ENCODE measurements around the gene LPAR1. TPM values are rescaled to one million over a fixed set of nuclear protein-coding genes. Genes with fewer than 3 reads are reported as not detected.

LPAR1 gene
- total and polyA plus RNA-seq, 2 of the 8 experiments (the other 6 are each of a cell fraction or from before 2014, with no cell fraction given), result 3.4 to 5.1 TPM

DNA sequence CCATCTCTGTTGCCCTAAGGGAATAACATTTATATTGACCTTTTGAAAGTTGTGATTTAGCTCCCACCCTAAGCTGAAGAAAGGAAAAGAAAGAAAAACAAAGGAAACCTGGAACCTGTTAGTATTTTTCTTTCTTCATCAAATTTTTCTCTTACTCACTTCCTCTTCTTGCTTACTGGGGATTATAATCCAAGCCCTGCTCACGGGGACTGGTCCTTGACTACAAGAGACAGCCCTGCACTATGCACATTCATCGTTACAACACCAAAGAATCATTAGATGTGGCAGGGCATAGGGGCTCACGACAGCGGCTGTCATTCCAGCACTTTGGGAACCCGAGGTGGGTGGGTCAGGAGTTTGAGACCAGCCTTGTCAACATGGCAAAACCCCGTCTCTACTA, 37.8 kb upstream of the LPAR1 start:
- no peak overlapping the region for H2AK5ac ChIP-seq (ENCODE audit: low read depth, low read length)
- H2BK120ac ChIP-seq (replicated peaks; ENCODE audit: low read depth, low read length), result no peak overlapping the region
- H4K8ac ChIP-seq (ENCODE audit: extremely low read depth, insufficient read depth, low read length), result no peak overlapping the region
- H3K56ac ChIP-seq (replicated peaks; ENCODE audit: insufficient read length, low read depth, low read length), result no peak overlapping the region
- no peak overlapping the region for H3K18ac ChIP-seq (ENCODE audit: extremely low read depth, low read length)
- no peak overlapping the region for H4K5ac ChIP-seq (ENCODE audit: insufficient read length, low read depth, low read length)
- H3K4me2 ChIP-seq (ENCODE audit: insufficient read depth in 1 of 2, low read depth in 2 of 2, low read length in 2 of 2), result no peak overlapping the region
- no peak overlapping the region for H3K4me3 ChIP-seq (ENCODE audit: extremely low read depth in 1 of 4, insufficient read depth in 2 of 4, low read depth in 3 of 4, low read length in 4 of 4)
- CTCF ChIA-PET (ENCODE audit: partially characterized antibody), result no interaction called here
- H2BK12ac ChIP-seq (ENCODE audit: low read depth, low read length), result no peak overlapping the region
- H3K79me2 ChIP-seq (ENCODE audit: control insufficient read depth in 1 of 2, insufficient read depth in 2 of 2, low read length in 2 of 2), result no peaks in the 10 kb centered on the region
- no peak overlapping the region for H2BK20ac ChIP-seq (ENCODE audit: low read length)
- POLR2A ChIA-PET (ENCODE audit: partially characterized antibody), result no interaction called here
- H3K9me3 ChIP-seq (ENCODE audit: insufficient read depth in 2 of 2, low read depth in 1 of 2, low read length in 1 of 2), result no peaks in the 10 kb centered on the region
- WGBS, 2 experiments (ENCODE audit: extremely low coverage in 1 of 2, insufficient coverage in 1 of 2, insufficient read length in 1 of 2, insufficient replicate concordance in 2 of 2, low coverage in 1 of 2, low lambda C conversion rate in 2 of 2, missing lambda C conversion rate in 1 of 2), result 94% methylated on average over 6 of the region's 6 CpGs; no CpG with 5 or more reads in 1 of the 2 experiments
- no peak overlapping the region for H2AFZ ChIP-seq (ENCODE audit: low read length)
- H3K36me3 ChIP-seq (ENCODE audit: control insufficient read depth in 2 of 4, insufficient read depth in 4 of 4, low read length in 3 of 4), result no peaks in the 10 kb centered on the region
- H3K9ac ChIP-seq (replicated peaks in 1 of 4; ENCODE audit: extremely low read depth in 1 of 4, low read depth in 3 of 4, low read length in 3 of 4), result no peak overlapping the region
- no peaks in the 10 kb centered on the region for H3K4me1 ChIP-seq (replicated peaks in 1 of 4; ENCODE audit: control insufficient read depth in 3 of 4, insufficient read depth in 4 of 4, low read length in 3 of 4)
- no peak overlapping the region for H3K27ac ChIP-seq (ENCODE audit: low read depth, low read length)
- DNase-seq (ENCODE audit: low read depth in 1 of 2, low spot score in 2 of 2) (no peak), FAIRE-seq (no peak)
- no peak overlapping the region for H2BK5ac ChIP-seq (ENCODE audit: low read depth, low read length)
- no peak overlapping the region for H3K14ac ChIP-seq (ENCODE audit: insufficient read length)
- no peaks in the 10 kb centered on the region for H3K27me3 ChIP-seq (replicated peaks in 1 of 4; ENCODE audit: control insufficient read depth in 3 of 4, extremely low read depth in 1 of 4, insufficient read depth in 3 of 4, low read length in 3 of 4)
- H4K91ac ChIP-seq (replicated peaks; ENCODE audit: insufficient read length, low read length), result no peak overlapping the region
- H3K79me1 ChIP-seq (ENCODE audit: low read depth, low read length), result no peaks in the 10 kb centered on the region
- no peaks in the 10 kb centered on the region for H4K20me1 ChIP-seq (replicated peaks in 1 of 2; ENCODE audit: control insufficient read depth in 1 of 2, insufficient read depth in 2 of 2, low read length in 2 of 2)
- H3K23ac ChIP-seq (ENCODE audit: insufficient read length), result no peak overlapping the region
- H3K4ac ChIP-seq (replicated peaks; ENCODE audit: insufficient read length, low read depth, low read length), result no peak overlapping the region
- no peak overlapping the region for H2BK15ac ChIP-seq (ENCODE audit: low read length)
- no peaks in the 10 kb centered on the region for H3K23me2 ChIP-seq (ENCODE audit: low read depth, low read length)
- TF ChIP-seq BCL11A (IDR thresholded peaks at IDR 0.05; ENCODE audit: low read depth in 2 of 2, low read length in 2 of 2) (no peak), YY1 (IDR thresholded peaks at IDR 0.05; ENCODE audit: low read depth, low read length) (no peak), MAFK (IDR thresholded peaks at IDR 0.05; ENCODE audit: low read depth, low read length) (no peak), CBX5 (IDR thresholded peaks at IDR 0.05; ENCODE audit: low read depth, low read length) (no peak), ASH2L (IDR thresholded peaks at IDR 0.05; ENCODE audit: low read length) (no peak), EP300 (IDR thresholded peaks at IDR 0.05; ENCODE audit: borderline replicate concordance in 1 of 2, low read depth in 2 of 2, low read length in 2 of 2) (no peak), CTBP2 (IDR thresholded peaks at IDR 0.05; ENCODE audit: borderline replicate concordance, insufficient read depth, insufficient read length, low read length) (no peak), BACH1 (IDR thresholded peaks at IDR 0.05; ENCODE audit: low read length) (no peak), TAF7 (optimal IDR thresholded peaks at IDR 0.05; ENCODE audit: borderline replicate concordance, low read depth, low read length) (no peak), POLR2AphosphoS5 (IDR thresholded peaks at IDR 0.05; ENCODE audit: low read depth, low read length) (no peak)
